Esophagus squamous epithelium (tissue), 5 donors: Measurements from ENCODE around the gene CEP128. TPM values are rescaled to one million over a fixed set of nuclear protein-coding genes. Genes with fewer than 3 reads are reported as not detected.

Experiments used
- DNase-seq: peaks from one replicate; lab custom pipeline; 2025; lab: John Stamatoyannopoulos, UW
- H3K27ac ChIP-seq, 4 donors: fragments of 200-600 bp; sonication (generic); one replicate each; pipeline ENCODE4 v1.5.1; 2016 to 2019; ENCODE audit warnings: mild to moderate bottlenecking in 1 of 4
- H3K27me3 ChIP-seq, 4 donors: fragments of 200-600 bp; sonication (generic); 1 replicate in 3 of 4; 2 replicates in 1 of 4; pipeline versions ENCODE4 v1.5.1 to v1.6.0; 2017 to 2021; ENCODE audit warnings: antibody characterized with exemption in 1 of 4
- H3K36me3 ChIP-seq, 3 donors: fragments of 200-600 bp; sonication (generic); one replicate each; pipeline ENCODE4 v1.5.1; 2016 to 2019
- H3K4me1 ChIP-seq, 3 donors: fragments of 200-600 bp; sonication (generic); one replicate each; pipeline ENCODE4 v1.5.1; 2017 to 2019
- H3K4me3 ChIP-seq, 4 donors: fragments of 200-600 bp; sonication (generic); 1 replicate in 3 of 4; 2 replicates in 1 of 4; pipeline ENCODE4 v1.5.1; 2016 to 2019; ENCODE audit warnings: mild to moderate bottlenecking in 2 of 4, moderate library complexity in 1 of 4
- H3K9me3 ChIP-seq, 3 donors: fragments of 200-600 bp; sonication (generic); one replicate each; pipeline ENCODE4 v1.5.1; 2016 to 2019
- CTCF ChIP-seq, 6 experiments: fragments of 450-650 bp in 4 of 6; fragments of 200-600 bp in 2 of 6; sonication (generic) in 2 of 6; IDR thresholded peaks; one replicate each; pipeline ENCODE4 v1.5.1; 2016 to 2019; ENCODE audit warnings: antibody characterized with exemption in 6 of 6, mild to moderate bottlenecking in 4 of 6, moderate library complexity in 4 of 6
- POLR2A ChIP-seq, 4 donors: fragments of 450-650 bp; IDR thresholded peaks; one replicate each; pipeline ENCODE4 v1.6.1; 2017; ENCODE audit warnings: antibody characterized with exemption in 4 of 4, mild to moderate bottlenecking in 4 of 4, moderate library complexity in 3 of 4
- WGBS, 2 donors: methylation state at CpG; one replicate each; pipeline ENCODE4 v1.1.5; 2018; 5-methylcytosine and 5-hydroxymethylcytosine counted together
- intact Hi-C: fragments of 100-400 bp; cut with DNase I; formaldehyde crosslinking; loops from one replicate; pipeline ENCODE4 v1.15.0; 2022
- total RNA-seq, 4 donors: library from RNA; depleted of rRNA; stranded (reverse); fragments of >200 nt; gene quantifications; one replicate each; pipeline ENCODE4 v1.1.0, GENCODE V29; 2016
- donor health status: DM: yes; HTN: yes; CAD: no.

Gene CEP128
- 10 to 100 TPM in 1 of 4 donors, 1 to 10 TPM in 3; 2.0 to 12.6 (median 5.4) TPM for total RNA-seq

GRCh38 chr14:80941241-80942185 is at the start of gene CEP128:
Gene CEP128, minus strand, starts transcription at chr14:80941738.
- Histone ChIP-seq H3K4me3 (peak within 1 kb of the TSS; percentile 63 to 91 (median 82)), H3K4me1 (peaks cover 5 to 22% (median 11%) of the 10 kb centered on the region in 3 donors), H3K9me3 (no peaks in the 10 kb centered on the region), H3K27ac (peak within 1 kb of the TSS; percentile 62 to 82 (median 70)), H3K27me3 (peaks cover 0 to 6% (median 0%) of the 10 kb centered on the region in 4 donors), H3K36me3 (no peaks in the 10 kb centered on the region)
- DNase-seq, result peak; percentile 50
- WGBS, 2 donors, result 1 to 2% methylated on average over 23 to 29 of the region's 40 CpGs
- intact Hi-C loops, result no loop called here
- TF ChIP-seq POLR2A (IDR thresholded peaks at IDR 0.05) (no peak), CTCF (IDR thresholded peaks at IDR 0.05) (peak in 1 of 6 experiments; percentile 14)

- no peak for DNase-seq
- H3K27me3 ChIP-seq, result peaks cover 0 to 33% (median 0%) of the 10 kb centered on the region in 4 donors
- no peak for TF ChIP-seq CTCF (IDR thresholded peaks at IDR 0.05)
- TF ChIP-seq POLR2A (IDR thresholded peaks at IDR 0.05), result no peak
- no peaks in the 10 kb centered on the region for H3K9me3 ChIP-seq
- intact Hi-C loops, result no loop called here
- peaks cover 0 to 5% (median 0%) of the 10 kb centered on the region in 3 donors for H3K4me1 ChIP-seq
- no peaks in the 10 kb centered on the region for H3K36me3 ChIP-seq
- H3K27ac ChIP-seq, result no peak overlapping the region
- no peak overlapping the region for H3K4me3 ChIP-seq
- WGBS, 2 donors, result 60 to 71% methylated on average over 6 of the region's 6 CpGs
Observed at GRCh38 chr14:80988735-80989429, 47.3 kb upstream of the CEP128 start.

GRCh38 chr14:80988192-80988591 is 46.7 kb upstream of the CEP128 start:
- TF ChIP-seq CTCF (IDR thresholded peaks at IDR 0.05) (no peak), POLR2A (IDR thresholded peaks at IDR 0.05) (no peak)
- Histone ChIP-seq H3K36me3 (no peaks in the 10 kb centered on the region), H3K4me1 (peaks cover 0 to 5% (median 0%) of the 10 kb centered on the region in 3 donors), H3K9me3 (no peaks in the 10 kb centered on the region), H3K4me3 (no peak overlapping the region), H3K27ac (no peak overlapping the region), H3K27me3 (peaks cover 0 to 33% (median 0%) of the 10 kb centered on the region in 4 donors)
- DNase-seq, result no peak
- 68 to 87% methylated on average over 1 of the region's 1 CpG for WGBS, 2 donors
- intact Hi-C loops, result no loop called here

GRCh38 chr14:80987235-80988032 is 45.9 kb upstream of the CEP128 start:
- Histone ChIP-seq H3K27ac (no peak overlapping the region), H3K4me1 (peaks cover 0 to 5% (median 0%) of the 10 kb centered on the region in 3 donors), H3K4me3 (no peak overlapping the region), H3K9me3 (no peaks in the 10 kb centered on the region), H3K36me3 (no peaks in the 10 kb centered on the region), H3K27me3 (peaks cover 0 to 33% (median 0%) of the 10 kb centered on the region in 4 donors)
- DNase-seq, result no peak
- TF ChIP-seq CTCF (IDR thresholded peaks at IDR 0.05) (peak; percentile 76 to 91 (median 90)), POLR2A (IDR thresholded peaks at IDR 0.05) (no peak)
- 22 to 31% methylated on average over 6 of the region's 6 CpGs for whole genome bisulfite sequencing, 2 donors
- intact Hi-C loops, result loop anchor here (2.0 kb wide), 1 partner anchor 33 kb away; the partner anchor contains the start of gene TSHR
